GM20000 (cell line): ENCODE measurements around the gene TRIO.

Experiments
- DNase-seq: peaks from one replicate; pipeline ENCODE4 v3.0.0; 2012; ENCODE audit warnings: low spot score
- TF ChIP-seq, protein P1 (sequence below): IDR thresholded peaks from 2 replicates; pipeline ENCODE4 v1.5.1; 2012; ENCODE audit warnings: mild to moderate bottlenecking, control low read depth; ENCODE audit errors: extremely low read depth, missing control alignments

TRIO gene

GRCh38 chr5:14373685-14374084, 230.5 kb downstream of the TRIO start:
- TF ChIP-seq, protein P1, sequence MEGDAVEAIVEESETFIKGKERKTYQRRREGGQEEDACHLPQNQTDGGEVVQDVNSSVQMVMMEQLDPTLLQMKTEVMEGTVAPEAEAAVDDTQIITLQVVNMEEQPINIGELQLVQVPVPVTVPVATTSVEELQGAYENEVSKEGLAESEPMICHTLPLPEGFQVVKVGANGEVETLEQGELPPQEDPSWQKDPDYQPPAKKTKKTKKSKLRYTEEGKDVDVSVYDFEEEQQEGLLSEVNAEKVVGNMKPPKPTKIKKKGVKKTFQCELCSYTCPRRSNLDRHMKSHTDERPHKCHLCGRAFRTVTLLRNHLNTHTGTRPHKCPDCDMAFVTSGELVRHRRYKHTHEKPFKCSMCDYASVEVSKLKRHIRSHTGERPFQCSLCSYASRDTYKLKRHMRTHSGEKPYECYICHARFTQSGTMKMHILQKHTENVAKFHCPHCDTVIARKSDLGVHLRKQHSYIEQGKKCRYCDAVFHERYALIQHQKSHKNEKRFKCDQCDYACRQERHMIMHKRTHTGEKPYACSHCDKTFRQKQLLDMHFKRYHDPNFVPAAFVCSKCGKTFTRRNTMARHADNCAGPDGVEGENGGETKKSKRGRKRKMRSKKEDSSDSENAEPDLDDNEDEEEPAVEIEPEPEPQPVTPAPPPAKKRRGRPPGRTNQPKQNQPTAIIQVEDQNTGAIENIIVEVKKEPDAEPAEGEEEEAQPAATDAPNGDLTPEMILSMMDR = no peak
- no peak for DNase-seq

DNA sequence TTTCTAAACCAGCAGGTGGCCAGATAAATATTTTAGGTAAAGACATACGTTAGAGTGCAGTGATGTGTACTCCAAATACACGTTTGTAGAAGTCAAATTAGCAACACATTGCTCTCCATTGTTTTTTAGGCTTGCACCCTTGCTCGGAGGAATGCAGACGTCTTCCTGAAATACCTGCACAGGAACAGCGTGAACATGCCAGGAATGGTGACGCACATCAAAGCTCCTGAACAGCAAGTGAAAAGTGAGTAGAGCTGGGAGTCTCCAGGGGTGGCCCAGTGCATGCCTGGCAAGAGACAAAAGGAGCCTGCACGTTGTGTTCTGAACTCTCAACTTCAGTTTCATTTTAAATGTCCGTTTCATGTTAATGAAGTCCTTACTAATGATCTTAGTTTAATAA, 231.0 kb downstream of the TRIO start:
- TF ChIP-seq, protein P1 = no peak
- DNase-seq = no peak

DNA sequence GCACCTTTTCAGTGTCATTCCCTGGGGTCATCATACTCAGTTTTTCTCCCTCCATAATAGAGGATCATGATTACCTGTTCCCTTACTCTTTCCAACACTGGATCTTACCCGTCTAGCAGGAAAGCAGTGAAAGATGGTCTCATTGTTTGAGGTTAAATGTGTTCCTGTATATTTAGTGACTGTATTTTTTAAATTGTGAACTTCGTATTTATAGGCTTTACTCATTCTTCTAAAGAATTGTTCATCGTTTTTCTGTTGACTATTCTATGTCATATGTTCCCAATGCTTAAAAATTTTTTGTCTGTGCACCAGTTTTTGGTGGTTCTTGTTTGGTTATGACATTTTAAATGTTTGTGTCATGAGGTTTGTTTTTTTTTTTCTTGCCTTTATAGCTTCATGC, 233.6 kb downstream of the TRIO start:
- no peak for DNase-seq

DNA sequence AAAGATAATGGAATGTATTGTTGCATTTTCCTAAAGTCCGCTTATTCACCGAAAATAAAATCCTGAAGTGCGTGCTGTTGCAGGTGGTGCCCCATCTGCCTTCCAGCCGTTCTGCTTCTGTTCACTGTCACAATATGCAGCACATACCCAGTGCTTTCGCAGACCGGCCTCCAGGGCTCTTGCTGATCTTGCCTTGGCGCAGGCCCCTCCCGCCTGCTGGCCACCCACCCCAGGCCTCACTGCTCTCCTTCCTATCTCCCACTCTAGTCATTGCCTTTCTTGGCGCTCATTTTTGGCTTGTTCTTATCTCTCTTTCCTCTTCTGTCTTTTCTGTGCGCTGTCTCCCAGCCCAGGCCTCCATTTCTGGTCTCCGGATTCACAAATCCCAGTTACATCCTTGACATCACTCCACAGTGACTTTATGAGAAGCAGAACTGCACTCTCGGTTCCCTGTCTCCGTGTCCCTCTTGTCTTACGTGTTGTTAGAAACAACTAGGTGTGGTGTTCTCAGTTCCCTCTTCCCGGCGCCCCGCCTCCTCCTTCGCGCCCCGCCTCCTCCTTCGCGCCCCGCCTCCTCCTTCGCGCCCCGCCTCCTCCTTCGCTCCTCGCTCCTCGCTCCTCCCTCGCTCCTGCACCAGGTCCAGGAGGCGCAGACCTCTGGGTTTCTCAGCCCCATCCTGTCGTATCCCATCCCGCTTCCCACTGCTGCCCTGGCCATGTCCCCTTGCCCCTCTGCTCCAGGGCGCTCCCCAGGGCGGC, 236.8 kb downstream of the TRIO start:
- DNase-seq = no peak
- TF ChIP-seq, protein P1 = no peak

More for the DNA sequence above, 233.6 kb downstream of the TRIO start:
- TF ChIP-seq, protein P1 = no peak

- DNase-seq = no peak
- TF ChIP-seq, protein P1 = no peak
Observed at GRCh38 chr5:14380712-14381111, 237.6 kb downstream of the TRIO start.

DNA sequence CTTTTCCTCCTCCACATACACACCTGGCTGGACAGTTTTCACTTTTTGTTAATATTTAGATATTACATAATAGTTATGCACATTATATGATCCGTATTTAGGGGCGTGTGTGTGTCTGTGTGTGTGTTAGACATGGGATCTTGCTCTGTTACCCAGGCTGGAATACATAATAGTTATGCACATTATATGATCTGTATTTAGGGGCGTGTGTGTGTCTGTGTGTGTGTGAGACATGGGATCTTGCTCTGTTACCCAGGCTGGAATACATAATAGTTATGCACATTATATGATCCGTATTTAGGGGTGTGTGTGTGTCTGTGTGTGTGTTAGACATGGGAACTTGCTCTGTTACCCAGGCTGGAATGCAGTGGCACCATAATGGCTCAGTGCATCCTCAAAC, 239.5 kb downstream of the TRIO start:
- no peak for DNase-seq
- TF ChIP-seq, protein P1 = no peak

- no peak for DNase-seq
- TF ChIP-seq, protein P1 = no peak
Observed at GRCh38 chr5:14383923-14384322, 240.8 kb downstream of the TRIO start.
